MM.1S (cell line): ENCODE data around the gene RTN4RL1.

Source experiments
- DNase-seq: peaks from one replicate; pipeline ENCODE4 v3.0.0-alpha.2; 2015
- H2AFZ ChIP-seq: fragments of 300-600 bp; sonication (generic); 2 replicates; pipeline ENCODE4 v1.6.0; 2016; ENCODE audit warnings: antibody characterized with exemption, low read length
- H3F3A ChIP-seq: fragments of 300-600 bp; sonication (generic); 2 replicates; pipeline ENCODE4 v1.6.1; 2016; ENCODE audit warnings: mild to moderate bottlenecking, antibody characterized with exemption, low read length, moderate library complexity, mixed read lengths; ENCODE audit not compliant: insufficient read depth
- H3K27ac ChIP-seq: fragments of 300-600 bp; sonication (generic); 2 replicates; pipeline ENCODE4 v1.5.1; 2016; ENCODE audit warnings: mild to moderate bottlenecking, low read length
- H3K27me3 ChIP-seq: fragments of 300-600 bp; sonication (generic); replicated peaks from 2 replicates; pipeline ENCODE4 v1.6.0; 2016; ENCODE audit warnings: low read length; ENCODE audit not compliant: insufficient read depth
- H3K36me3 ChIP-seq: fragments of 300-600 bp; sonication (generic); replicated peaks from 2 replicates; pipeline ENCODE4 v1.6.1; 2016; ENCODE audit warnings: mild to moderate bottlenecking, low read length, mixed read lengths; ENCODE audit not compliant: insufficient read depth
- H3K4me1 ChIP-seq: fragments of 300-600 bp; sonication (generic); 2 replicates; pipeline ENCODE4 v1.6.1; 2016; ENCODE audit warnings: low read length, mixed read lengths
- H3K4me2 ChIP-seq: fragments of 300-600 bp; sonication (generic); 2 replicates; pipeline ENCODE4 v1.6.0; 2016; ENCODE audit warnings: low read depth, low read length
- H3K4me3 ChIP-seq: fragments of 300-600 bp; sonication (generic); 2 replicates; pipeline ENCODE4 v1.5.1; 2016; ENCODE audit warnings: low read length, mixed read lengths
- H3K79me2 ChIP-seq: fragments of 300-600 bp; sonication (generic); 2 replicates; pipeline ENCODE4 v1.6.1; 2016; ENCODE audit warnings: mixed run types, low read length, mixed read lengths
- H3K9ac ChIP-seq: fragments of 300-600 bp; sonication (generic); 2 replicates; pipeline ENCODE4 v1.6.1; 2016; ENCODE audit warnings: low read length, mixed read lengths
- H3K9me2 ChIP-seq: fragments of 300-600 bp; sonication (generic); replicated peaks from 2 replicates; pipeline ENCODE4 v1.6.1; 2016; ENCODE audit warnings: mild to moderate bottlenecking, low read length, mixed read lengths; ENCODE audit not compliant: insufficient read depth
- H3K9me3 ChIP-seq: fragments of 300-600 bp; sonication (generic); replicated peaks from 2 replicates; pipeline ENCODE4 v1.6.1; 2016; ENCODE audit warnings: mild to moderate bottlenecking, low read length, mixed read lengths; ENCODE audit not compliant: insufficient read depth
- H4K20me1 ChIP-seq: fragments of 300-600 bp; sonication (generic); 2 replicates; pipeline ENCODE4 v1.6.1; 2016; ENCODE audit warnings: mild to moderate bottlenecking, low read length, moderate library complexity, mixed read lengths; ENCODE audit not compliant: insufficient read depth
- CTCF ChIP-seq: fragments of 300-600 bp; sonication (generic); IDR thresholded peaks from 2 replicates; pipeline ENCODE4 v1.5.1; 2016; ENCODE audit warnings: antibody characterized with exemption, low read length, mixed read lengths
- EZH2 ChIP-seq: fragments of 300-600 bp; sonication (generic); optimal IDR thresholded peaks from 2 replicates; pipeline ENCODE3; 2017; ENCODE audit warnings: low read depth, mild to moderate bottlenecking, antibody characterized with exemption, low read length, mixed read lengths
- EZH2phosphoT487 ChIP-seq: fragments of 300-600 bp; sonication (generic); IDR thresholded peaks from 2 replicates; pipeline ENCODE4 v1.6.1; 2018; ENCODE audit warnings: antibody characterized with exemption, low read length

Gene RTN4RL1

GRCh38 chr17:1949754-1950153, 75.4 kb downstream of the RTN4RL1 start:
- H3K36me3 ChIP-seq = no peaks in the 10 kb centered on the region
- H3K9ac ChIP-seq = no peak overlapping the region
- H3K4me3 ChIP-seq = no peak overlapping the region
- no peaks in the 10 kb centered on the region for H3K4me1 ChIP-seq
- H3K4me2 ChIP-seq = no peak overlapping the region
- H4K20me1 ChIP-seq = no peaks in the 10 kb centered on the region
- H3K27me3 ChIP-seq = peaks cover 78% of the 10 kb centered on the region
- H3F3A ChIP-seq = no peaks in the 10 kb centered on the region
- H2AFZ ChIP-seq = no peak overlapping the region
- no peak overlapping the region for H3K27ac ChIP-seq
- DNase-seq = no peak
- no peaks in the 10 kb centered on the region for H3K9me3 ChIP-seq
- no peaks in the 10 kb centered on the region for H3K9me2 ChIP-seq
- H3K79me2 ChIP-seq = no peaks in the 10 kb centered on the region
- no peak for TF ChIP-seq CTCF
- no peak for TF ChIP-seq EZH2phosphoT487
- no peak for TF ChIP-seq EZH2

- H4K20me1 ChIP-seq = no peaks in the 10 kb centered on the region
- H2AFZ ChIP-seq = no peak overlapping the region
- no peak overlapping the region for H3K27ac ChIP-seq
- no peaks in the 10 kb centered on the region for H3K36me3 ChIP-seq
- H3K9ac ChIP-seq = no peak overlapping the region
- no peaks in the 10 kb centered on the region for H3K79me2 ChIP-seq
- TF ChIP-seq EZH2phosphoT487 (no peak), CTCF (no peak), EZH2 (no peak)
- H3K4me1 ChIP-seq = no peaks in the 10 kb centered on the region
- H3K9me3 ChIP-seq = no peaks in the 10 kb centered on the region
- H3K4me2 ChIP-seq = no peak overlapping the region
- peaks cover 78% of the 10 kb centered on the region for H3K27me3 ChIP-seq
- H3K9me2 ChIP-seq = no peaks in the 10 kb centered on the region
- H3K4me3 ChIP-seq = no peak overlapping the region
- H3F3A ChIP-seq = no peaks in the 10 kb centered on the region
- no peak for DNase-seq
These were observed 76.7 kb downstream of the RTN4RL1 start for GRCh38 chr17:1948517-1948825.

- H3K27me3 ChIP-seq = peaks cover 83% of the 10 kb centered on the region
- DNase-seq = no peak
- no peaks in the 10 kb centered on the region for H3K36me3 ChIP-seq
- H2AFZ ChIP-seq = no peak overlapping the region
- H4K20me1 ChIP-seq = no peaks in the 10 kb centered on the region
- no peaks in the 10 kb centered on the region for H3K79me2 ChIP-seq
- no peak overlapping the region for H3K4me2 ChIP-seq
- H3K4me3 ChIP-seq = no peak overlapping the region
- no peak overlapping the region for H3K9ac ChIP-seq
- TF ChIP-seq CTCF = no peak
- no peak for TF ChIP-seq EZH2phosphoT487
- TF ChIP-seq EZH2 = no peak
- H3K9me2 ChIP-seq = no peaks in the 10 kb centered on the region
- no peak overlapping the region for H3K27ac ChIP-seq
- H3K4me1 ChIP-seq = no peaks in the 10 kb centered on the region
- H3F3A ChIP-seq = no peaks in the 10 kb centered on the region
- H3K9me3 ChIP-seq = no peaks in the 10 kb centered on the region
These were observed 77.2 kb downstream of the RTN4RL1 start for GRCh38 chr17:1947743-1948516.
